Endothelial cell of umbilical vein (primary cell): ENCODE results near the gene CDK11B.

ENCODE experiments used
- MAX ChIP-seq: IDR thresholded peaks from 2 replicates; pipeline ENCODE4 v1.6.1; 2011; ENCODE audit not compliant: insufficient read depth, insufficient read length
- POLR2A ChIP-seq: IDR thresholded peaks from 2 replicates; pipeline ENCODE4 v1.6.1; 2012; ENCODE audit warnings: low read depth, mild to moderate bottlenecking, control low read depth, low read length
- POLR2AphosphoS5 ChIP-seq: IDR thresholded peaks from 2 replicates; pipeline ENCODE4 v1.6.1; 2012; ENCODE audit warnings: low read depth, mild to moderate bottlenecking, control low read depth, low read length, moderate library complexity; ENCODE audit not compliant: insufficient read depth
- TF ChIP-seq, protein P1 (sequence below), 2 donors: IDR thresholded peaks; 1 replicate in 1 of 2; 2 replicates in 1 of 2; pipeline ENCODE4 v1.5.1; 2011; ENCODE audit warnings: low read length in 2 of 2, mild to moderate bottlenecking in 2 of 2, moderate library complexity in 2 of 2, control low read depth in 1 of 2, inconsistent platforms in 1 of 2, low read depth in 1 of 2; ENCODE audit not compliant: insufficient read depth in 1 of 2; ENCODE audit errors: extremely low read depth in 1 of 2

DNA sequence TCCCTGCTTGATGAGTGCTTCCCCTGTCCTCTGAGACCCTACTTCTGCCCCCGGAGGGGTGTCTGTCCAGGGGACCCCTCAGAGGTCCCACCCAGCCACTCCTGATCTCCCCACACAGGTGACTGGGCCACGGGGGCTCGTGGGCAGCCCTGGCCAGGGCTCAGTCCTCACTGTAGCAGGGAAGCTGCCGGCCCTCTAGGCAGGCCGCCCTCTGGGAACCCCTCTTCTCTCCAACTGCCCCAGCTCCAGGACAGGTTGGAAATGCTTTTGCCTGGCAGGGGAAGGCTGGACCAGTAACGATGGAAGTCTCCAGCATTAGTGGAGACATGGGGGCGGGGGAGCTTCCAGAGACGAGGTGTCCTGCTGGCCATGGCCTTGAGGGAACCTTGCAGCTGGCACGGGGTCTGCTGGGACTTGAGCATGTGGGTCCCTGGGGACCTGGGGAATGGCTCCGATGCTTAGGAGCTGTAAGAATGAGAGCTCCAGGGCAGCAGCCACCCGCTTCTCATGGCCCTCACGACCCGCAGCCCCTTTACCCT, 55.8 kb downstream of the CDK11B start:
- no peak for TF ChIP-seq POLR2AphosphoS5
- TF ChIP-seq POLR2A: no peak
- TF ChIP-seq, protein P1, sequence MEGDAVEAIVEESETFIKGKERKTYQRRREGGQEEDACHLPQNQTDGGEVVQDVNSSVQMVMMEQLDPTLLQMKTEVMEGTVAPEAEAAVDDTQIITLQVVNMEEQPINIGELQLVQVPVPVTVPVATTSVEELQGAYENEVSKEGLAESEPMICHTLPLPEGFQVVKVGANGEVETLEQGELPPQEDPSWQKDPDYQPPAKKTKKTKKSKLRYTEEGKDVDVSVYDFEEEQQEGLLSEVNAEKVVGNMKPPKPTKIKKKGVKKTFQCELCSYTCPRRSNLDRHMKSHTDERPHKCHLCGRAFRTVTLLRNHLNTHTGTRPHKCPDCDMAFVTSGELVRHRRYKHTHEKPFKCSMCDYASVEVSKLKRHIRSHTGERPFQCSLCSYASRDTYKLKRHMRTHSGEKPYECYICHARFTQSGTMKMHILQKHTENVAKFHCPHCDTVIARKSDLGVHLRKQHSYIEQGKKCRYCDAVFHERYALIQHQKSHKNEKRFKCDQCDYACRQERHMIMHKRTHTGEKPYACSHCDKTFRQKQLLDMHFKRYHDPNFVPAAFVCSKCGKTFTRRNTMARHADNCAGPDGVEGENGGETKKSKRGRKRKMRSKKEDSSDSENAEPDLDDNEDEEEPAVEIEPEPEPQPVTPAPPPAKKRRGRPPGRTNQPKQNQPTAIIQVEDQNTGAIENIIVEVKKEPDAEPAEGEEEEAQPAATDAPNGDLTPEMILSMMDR (IDR thresholded peaks at IDR 0.05; ENCODE audit: extremely low read depth in 1 of 2, insufficient read depth in 1 of 2, low read depth in 1 of 2, low read length in 2 of 2): no peak
- TF ChIP-seq MAX: no peak
